Measurements from ENCODE around the gene APOBEC2. TPM values are rescaled to one million over a fixed set of nuclear protein-coding genes. Genes with fewer than 3 reads are reported as not detected.

APOBEC2 gene
- polyA plus RNA-seq, 1 donor (not counting 4 experiments of a cell fraction or from before 2014, with no cell fraction given): 0.05 TPM

GRCh38 chr6:41077536-41077935 lies 24.5 kb downstream of the APOBEC2 start:
- no peaks in the 10 kb centered on the region for H3K27me3 ChIP-seq (ENCODE audit: control insufficient read depth, extremely low read depth, insufficient read depth, low read length)
- no peak for DNase-seq (ENCODE audit: low read depth, low spot score)
- H3K27ac ChIP-seq (ENCODE audit: control insufficient read depth, insufficient read depth, low read length): no peak overlapping the region
- H3K4me2 ChIP-seq (ENCODE audit: control insufficient read depth, extremely low read depth, insufficient read depth, low read depth, low read length): no peak overlapping the region
- H3K79me2 ChIP-seq (ENCODE audit: control insufficient read depth, insufficient read depth, low read length): peaks cover 71% of the 10 kb centered on the region
- no peaks in the 10 kb centered on the region for H3K9me3 ChIP-seq (ENCODE audit: control insufficient read depth, low read depth, low read length)
- peaks cover 12 to 17% of the 10 kb centered on the region in 2 experiments for H3K36me3 ChIP-seq (ENCODE audit: control insufficient read depth in 2 of 2, extremely low read depth in 1 of 2, insufficient read depth in 2 of 2, low read length in 2 of 2)
- FAIRE-seq: no peak
- no peak overlapping the region for H2AFZ ChIP-seq (ENCODE audit: control insufficient read depth, low read length)
- H4K20me1 ChIP-seq (ENCODE audit: control insufficient read depth, extremely low read depth, insufficient read depth, low read length): no peaks in the 10 kb centered on the region
- H3K9ac ChIP-seq (ENCODE audit: control insufficient read depth, extremely low read depth, insufficient read depth, low read length): no peak overlapping the region
- dilution Hi-C loops (cut with MboI; ENCODE audit: extremely low pct_ligation_motif_present, low sequenced_read_pairs): loop anchor here (25.0 kb wide), 1 partner anchor 110 kb away; no protein-coding TSS in a partner anchor
- H3K9me1 ChIP-seq (ENCODE audit: control insufficient read depth, extremely low read depth, insufficient read depth, low read length): no peaks in the 10 kb centered on the region
- no peak overlapping the region for H3K4me3 ChIP-seq (ENCODE audit: control insufficient read depth in 2 of 3, extremely low read depth in 1 of 3, insufficient read depth in 2 of 3, low read depth in 1 of 3, low read length in 3 of 3)
- peaks cover 11% of the 10 kb centered on the region for H3K4me1 ChIP-seq (ENCODE audit: control insufficient read depth, extremely low read depth, insufficient read depth, low read length)
- TF ChIP-seq CTCF (optimal IDR thresholded peaks at IDR 0.05 in 1 of 3, IDR thresholded peaks at IDR 0.05 in 1 of 3, conservative IDR thresholded peaks at IDR 0.05 in 1 of 3; ENCODE audit: extremely low read depth in 1 of 3, insufficient read depth in 2 of 3, low read length in 3 of 3) (no peak), EZH2 (IDR thresholded peaks at IDR 0.05; ENCODE audit: low read length) (no peak)

GRCh38 chr6:41078101-41078500 lies 25.1 kb downstream of the APOBEC2 start:
- Histone ChIP-seq H4K20me1 (ENCODE audit: control insufficient read depth, extremely low read depth, insufficient read depth, low read length) (no peaks in the 10 kb centered on the region), H3K4me2 (ENCODE audit: control insufficient read depth, extremely low read depth, insufficient read depth, low read depth, low read length) (no peak overlapping the region)
- dilution Hi-C loops (cut with MboI; ENCODE audit: extremely low pct_ligation_motif_present, low sequenced_read_pairs): loop anchor here (25.0 kb wide), 1 partner anchor 109 kb away; no protein-coding TSS in a partner anchor

More at GRCh38 chr6:41078101-41078500, 25.1 kb downstream of the APOBEC2 start:
- Histone ChIP-seq H3K9me3 (ENCODE audit: control insufficient read depth, low read depth, low read length) (no peaks in the 10 kb centered on the region), H3K4me3 (ENCODE audit: control insufficient read depth in 2 of 3, extremely low read depth in 1 of 3, insufficient read depth in 2 of 3, low read depth in 1 of 3, low read length in 3 of 3) (no peak overlapping the region), H3K27ac (ENCODE audit: control insufficient read depth, insufficient read depth, low read length) (no peak overlapping the region), H3K27me3 (ENCODE audit: control insufficient read depth, extremely low read depth, insufficient read depth, low read length) (no peaks in the 10 kb centered on the region), H3K4me1 (ENCODE audit: control insufficient read depth, extremely low read depth, insufficient read depth, low read length) (peaks cover 11% of the 10 kb centered on the region), H3K9me1 (ENCODE audit: control insufficient read depth, extremely low read depth, insufficient read depth, low read length) (no peaks in the 10 kb centered on the region), H3K9ac (ENCODE audit: control insufficient read depth, extremely low read depth, insufficient read depth, low read length) (no peak overlapping the region), H3K36me3 (ENCODE audit: control insufficient read depth in 2 of 2, extremely low read depth in 1 of 2, insufficient read depth in 2 of 2, low read length in 2 of 2) (peaks cover 12 to 17% of the 10 kb centered on the region in 2 experiments), H3K79me2 (ENCODE audit: control insufficient read depth, insufficient read depth, low read length) (peaks cover 74% of the 10 kb centered on the region), H2AFZ (ENCODE audit: control insufficient read depth, low read length) (no peak overlapping the region)
- DNase-seq (ENCODE audit: low read depth, low spot score) (no peak), FAIRE-seq (no peak)
- TF ChIP-seq CTCF (optimal IDR thresholded peaks at IDR 0.05 in 1 of 3, IDR thresholded peaks at IDR 0.05 in 1 of 3, conservative IDR thresholded peaks at IDR 0.05 in 1 of 3; ENCODE audit: extremely low read depth in 1 of 3, insufficient read depth in 2 of 3, low read length in 3 of 3): no peak
- TF ChIP-seq EZH2 (IDR thresholded peaks at IDR 0.05; ENCODE audit: low read length): no peak
